ENCODE measurements around the gene UBE2Z. TPM values are rescaled to one million over a fixed set of nuclear protein-coding genes. Genes with fewer than 3 reads are reported as not detected.
A peak's percentile ranks its signal among the peaks of the same experiment; 100 is the strongest.

Gene UBE2Z
- total and polyA plus RNA-seq, 2 of the 4 experiments (the other 2 are of a cell fraction): 68.5 to 126 TPM

GRCh38 chr17:48952904-48953303 lies 44.7 kb downstream of the UBE2Z start:
- Histone ChIP-seq H3K4ac (ENCODE audit: low read depth, low read length) (no peak overlapping the region), H2BK15ac (ENCODE audit: low read depth, low read length) (no peak overlapping the region), H3K36me3 (ENCODE audit: control insufficient read depth, insufficient read depth, low read length) (no peaks in the 10 kb centered on the region), H3K18ac (ENCODE audit: low read depth, low read length) (no peak overlapping the region), H3K27me3 (ENCODE audit: control insufficient read depth, insufficient read depth, low read length) (no peaks in the 10 kb centered on the region), H3K9me3 (ENCODE audit: control insufficient read depth, insufficient read depth, low read length) (no peaks in the 10 kb centered on the region), H4K91ac (ENCODE audit: insufficient read depth, low read depth, low read length) (no peak overlapping the region), H3K9me1 (ENCODE audit: insufficient read depth, low read length) (0 out of 2 replicates have a peak, but pooled peaks cover 6% of the 10 kb centered on the region), H2AFZ (replicated peaks; ENCODE audit: low read length, poor library complexity) (no peak overlapping the region), H3K27ac (ENCODE audit: insufficient read depth, low read length) (no peak overlapping the region), H2BK5ac (ENCODE audit: low read depth, low read length, poor library complexity, severe bottlenecking) (no peak overlapping the region), H2BK20ac (ENCODE audit: low read depth, low read length) (no peak overlapping the region), H4K8ac (ENCODE audit: low read depth in 2 of 2, low read length in 2 of 2) (peak overlapping the region in 1 of 2 experiments; percentile 9; a peak in 1 of 4 replicates), H2BK120ac (ENCODE audit: low read depth, low read length) (no peak overlapping the region), H3K9ac (ENCODE audit: low read depth, low read length) (no peak overlapping the region), H3K4me3 (ENCODE audit: insufficient read depth, low read depth, low read length) (no peak overlapping the region), H2AK5ac (ENCODE audit: low read depth, low read length) (no peak overlapping the region), H2AK9ac (replicated peaks; ENCODE audit: low read depth, low read length, poor library complexity) (peak overlapping the region; percentile 33), H3K4me2 (ENCODE audit: low read depth, low read length) (no peak overlapping the region; the same call in 1 of the 2 replicates), H4K20me1 (ENCODE audit: insufficient read depth, low read length) (no peaks in the 10 kb centered on the region), H4K5ac (ENCODE audit: low read depth, low read length) (no peak overlapping the region; the same call in 1 of the 2 replicates), H3K23ac (ENCODE audit: low read depth, low read length) (no peak overlapping the region), H3K79me1 (ENCODE audit: low read depth in 1 of 2, low read length in 2 of 2) (no peaks in the 10 kb centered on the region), H3K4me1 (ENCODE audit: control insufficient read depth, insufficient read depth, low read length) (peaks cover 3% of the 10 kb centered on the region; the same call in 1 of the 2 replicates), H3K56ac (ENCODE audit: extremely low read depth, insufficient read depth, low read length) (no peak overlapping the region), H3K14ac (replicated peaks; ENCODE audit: low read depth, low read length) (no peak overlapping the region)
- in situ Hi-C loops (cut with MboI; ENCODE audit: low sequenced_read_pairs): no loop called here
- DNase-seq: no peak
- WGBS, 2 experiments (ENCODE audit: extremely low coverage in 2 of 2, insufficient read length in 1 of 2): no CpG with 5 or more reads among the region's 5 CpGs
- dilution Hi-C loops (cut with HindIII; ENCODE audit: low sequenced_read_pairs, unreplicated experiment): no loop called here
- CTCF ChIA-PET: interaction anchor here (1.2 kb wide), 1 partner anchor 80 kb away, joined by 5 read pairs; no protein-coding TSS in a partner anchor
- no peak for ATAC-seq (ENCODE audit: low read depth)
- POLR2A ChIA-PET (ENCODE audit: unreplicated experiment): interaction anchor here (0.7 kb wide), 1 partner anchor 44 kb away, joined by 7 read pairs; no protein-coding TSS in a partner anchor
- no TSS peak for BruUV-seq (replicated peaks)
- TF ChIP-seq SMC3 (IDR thresholded peaks at IDR 0.05; ENCODE audit: low read depth, low read length) (no peak), RFX5 (IDR thresholded peaks at IDR 0.05; ENCODE audit: low read depth, low read length) (no peak), CTCF (conservative IDR thresholded peaks at IDR 0.05; ENCODE audit: low read depth, low read length) (no peak), ELK1 (IDR thresholded peaks at IDR 0.05; ENCODE audit: borderline replicate concordance, low read depth, low read length) (no peak), POLR2A (IDR thresholded peaks at IDR 0.05; ENCODE audit: low read depth, low read length) (no peak), USF2 (IDR thresholded peaks at IDR 0.05; ENCODE audit: low read depth, low read length) (no peak), NFE2L2 (IDR thresholded peaks at IDR 0.05; ENCODE audit: low read depth, low read length) (no peak), CHD1 (IDR thresholded peaks at IDR 0.05; ENCODE audit: low read depth, low read length) (no peak), MXI1 (IDR thresholded peaks at IDR 0.05; ENCODE audit: borderline replicate concordance, low read depth, low read length) (no peak), CEBPB (IDR thresholded peaks at IDR 0.05; ENCODE audit: low read depth, low read length) (no peak), MAZ (IDR thresholded peaks at IDR 0.05; ENCODE audit: borderline replicate concordance, low read depth, low read length) (no peak), FOS (IDR thresholded peaks at IDR 0.05; ENCODE audit: low read depth, low read length) (no peak), BHLHE40 (IDR thresholded peaks at IDR 0.05; ENCODE audit: low read depth, low read length) (no peak), RCOR1 (IDR thresholded peaks at IDR 0.05; ENCODE audit: insufficient replicate concordance, low read length) (no peak), RAD21 (IDR thresholded peaks at IDR 0.05; ENCODE audit: low read length) (no peak)
- intact Hi-C loops (cut with micrococcal nuclease): no loop called here

Measured in IMR-90 (cell line).